ENCODE results near the gene CROCC2. TPM values are rescaled to one million over a fixed set of nuclear protein-coding genes. Genes with fewer than 3 reads are reported as not detected.
A peak's percentile ranks its signal among the peaks of the same experiment; 100 is the strongest.

CROCC2 gene
- total and polyA plus RNA-seq, 2 of the 13 experiments (the other 11 are each of a cell fraction or from before 2014, with no cell fraction given), result not detected

DNA sequence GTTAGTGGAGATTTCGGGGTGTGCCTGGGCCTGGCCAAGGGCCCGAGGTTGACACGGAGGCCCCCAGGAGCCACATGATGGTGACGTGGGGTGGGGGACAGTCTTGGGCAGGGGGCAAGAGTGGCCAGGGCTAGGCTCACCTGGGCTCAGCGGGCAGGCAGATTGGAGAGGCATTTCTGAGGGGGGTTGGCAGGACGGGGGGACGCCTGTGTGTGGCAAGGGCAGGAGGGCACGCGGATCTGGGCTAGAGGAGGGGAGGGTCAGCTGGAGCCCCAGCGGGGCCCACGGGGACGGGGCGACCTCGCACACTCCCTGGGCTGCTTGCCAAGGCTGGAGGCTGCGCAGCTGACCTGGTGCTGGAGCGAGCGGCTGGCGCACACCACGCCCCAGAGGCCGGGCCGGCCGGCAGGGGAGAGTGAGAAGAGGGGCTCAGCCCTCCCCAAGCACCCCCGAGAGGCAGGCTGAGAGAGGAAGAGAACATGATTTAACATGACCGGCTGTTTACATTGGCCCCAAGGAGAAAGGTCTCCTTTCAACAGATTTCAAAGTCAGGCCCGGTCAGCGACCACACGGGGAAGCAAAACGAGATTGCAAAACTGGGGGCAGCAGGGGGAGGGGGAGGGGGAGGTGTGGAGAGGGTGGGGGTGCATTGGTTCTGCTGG lies 54.3 kb downstream of the CROCC2 start (continued):
- peak; percentile 56; the same call in 1 of the 2 replicates for TF ChIP-seq HNF1B (CRISPR knock-in tag; IDR thresholded peaks at IDR 0.05)
- TF ChIP-seq MTA1 (CRISPR knock-in tag; IDR thresholded peaks at IDR 0.05; ENCODE audit: borderline replicate concordance), result peak; percentile 93
- no peak; the same call in 1 of the 2 replicates for TF ChIP-seq THYN1 (CRISPR knock-in tag; IDR thresholded peaks at IDR 0.05; ENCODE audit: borderline replicate concordance, low read depth)
- TF ChIP-seq REL (CRISPR knock-in tag; conservative IDR thresholded peaks at IDR 0.05), result 0 out of 2 replicates have a peak, but pooled peaks have one; percentile 51
- no peak for TF ChIP-seq ZBTB8A (CRISPR knock-in tag; IDR thresholded peaks at IDR 0.05; ENCODE audit: borderline replicate concordance, low read depth)
- peak; percentile 44 for TF ChIP-seq ZBTB33 (CRISPR knock-in tag; IDR thresholded peaks at IDR 0.05)
- TF ChIP-seq RAD51 (IDR thresholded peaks at IDR 0.05; ENCODE audit: borderline replicate concordance), result no peak
- no peak for TF ChIP-seq ZNF496 (CRISPR knock-in tag; IDR thresholded peaks at IDR 0.05; ENCODE audit: insufficient replicate concordance)
- TF ChIP-seq ZBTB21 (CRISPR knock-in tag; IDR thresholded peaks at IDR 0.05), result no peak
- peak; percentile 77; the same call in 1 of the 2 replicates for TF ChIP-seq ATF7-NPFF (CRISPR knock-in tag; IDR thresholded peaks at IDR 0.05; ENCODE audit: low read depth)
- peak; percentile 45 for TF ChIP-seq ZNF274 (CRISPR knock-in tag; IDR thresholded peaks at IDR 0.05)
- peak; percentile 98 for TF ChIP-seq HIC2 (CRISPR knock-in tag; IDR thresholded peaks at IDR 0.05; ENCODE audit: low read depth)
- TF ChIP-seq TFDP2 (CRISPR knock-in tag; IDR thresholded peaks at IDR 0.05), result peak; percentile 29; the same call in 1 of the 2 replicates
- TF ChIP-seq ATRX (CRISPR knock-in tag; IDR thresholded peaks at IDR 0.05; ENCODE audit: borderline replicate concordance), result no peak
- no peak for TF ChIP-seq RFX5 (IDR thresholded peaks at IDR 0.05; ENCODE audit: low read depth, low read length)
- TF ChIP-seq ZNF335 (CRISPR knock-in tag; IDR thresholded peaks at IDR 0.05), result no peak
- no peak for TF ChIP-seq NAIF1 (CRISPR knock-in tag; IDR thresholded peaks at IDR 0.05; ENCODE audit: borderline replicate concordance)
- TF ChIP-seq ZNF280D (CRISPR knock-in tag; IDR thresholded peaks at IDR 0.05), result no peak
- TF ChIP-seq ZNF556 (CRISPR knock-in tag; IDR thresholded peaks at IDR 0.05; ENCODE audit: borderline replicate concordance), result peak; percentile 16; the same call in 1 of the 2 replicates

Measured in HepG2 (cell line).